GM18520 (cell line): ENCODE results near the gene DOK6.
"Not testable (repeated sequence)": the region's sequence is repeated elsewhere in the genome, so short reads cannot be mapped to it uniquely, and the experiment has no call there.

ENCODE experiments used
- ATAC-seq: cut with Tn5 transposase; IDR thresholded peaks from one replicate; pipeline ENCODE4 v1.9.1; 2021; ENCODE audit not compliant: unreplicated experiment

Gene DOK6

GRCh38 chr18:69789794-69790193 lies 389.1 kb downstream of the DOK6 start:
- no peak for ATAC-seq

GRCh38 chr18:69790649-69791048 lies 390.0 kb downstream of the DOK6 start:
- ATAC-seq, result no peak

GRCh38 chr18:69795791-69796190 lies 395.1 kb downstream of the DOK6 start:
- no peak for ATAC-seq

- no peak for ATAC-seq
These were observed 404.3 kb downstream of the DOK6 start for GRCh38 chr18:69804776-69805501.

- ATAC-seq, result no peak
These were observed 407.7 kb downstream of the DOK6 start for GRCh38 chr18:69808399-69808798.

GRCh38 chr18:69813559-69813958 lies 412.9 kb downstream of the DOK6 start:
- no peak for ATAC-seq

- no peak for ATAC-seq
These were observed 414.2 kb downstream of the DOK6 start for GRCh38 chr18:69814861-69815385.

GRCh38 chr18:69817335-69817940 lies 416.8 kb downstream of the DOK6 start:
- ATAC-seq, result no peak

GRCh38 chr18:69819460-69819859 lies 418.8 kb downstream of the DOK6 start:
- no peak for ATAC-seq

- no peak for ATAC-seq
These were observed 419.9 kb downstream of the DOK6 start for GRCh38 chr18:69820538-69820937.

- ATAC-seq, result no peak
These were observed 429.5 kb downstream of the DOK6 start for GRCh38 chr18:69830189-69830588.

- not testable (repeated sequence) for ATAC-seq
These were observed 434.3 kb downstream of the DOK6 start for GRCh38 chr18:69834980-69835379.

GRCh38 chr18:69838003-69838402 lies 437.3 kb downstream of the DOK6 start:
- ATAC-seq, result no peak

GRCh38 chr18:69838620-69839411 lies 438.1 kb downstream of the DOK6 start:
- ATAC-seq, result no peak

GRCh38 chr18:69839497-69839896 lies 438.8 kb downstream of the DOK6 start:
- no peak for ATAC-seq

GRCh38 chr18:69840001-69840400 lies 439.3 kb downstream of the DOK6 start:
- no peak for ATAC-seq

GRCh38 chr18:69840445-69840844 lies 439.8 kb downstream of the DOK6 start:
- ATAC-seq, result no peak

GRCh38 chr18:69841117-69841516 lies 440.4 kb downstream of the DOK6 start:
- no peak for ATAC-seq

GRCh38 chr18:69843015-69843414 lies 442.3 kb downstream of the DOK6 start:
- no peak for ATAC-seq

GRCh38 chr18:69844656-69845055 lies 444.0 kb downstream of the DOK6 start:
- ATAC-seq, result no peak

GRCh38 chr18:69845593-69846506 lies 445.2 kb downstream of the DOK6 start:
- no peak for ATAC-seq
